SK-N-SH (cell line): ENCODE data around the gene MPC2. TPM values are rescaled to one million over a fixed set of nuclear protein-coding genes. Genes with fewer than 3 reads are reported as not detected.
A peak's percentile ranks its signal among the peaks of the same experiment; 100 is the strongest.

ENCODE experiments used
- CTCF ChIA-PET: fragments of 300-600, 350-600 bp; formaldehyde crosslinking; extraction: SDS; loops from one replicate; lab custom pipeline; 2021; lab: Yijun Ruan, JAX
- POLR2A ChIA-PET: fragments of 350-600 bp; sonication (Branson Sonifier 250); formaldehyde crosslinking; extraction: SDS; loops from one replicate; lab custom pipeline; 2020; ENCODE audit warnings: antibody characterized with exemption, inconsistent platforms; lab: Yijun Ruan, JAX
- DNase-seq: peaks from one replicate; pipeline ENCODE4 v3.0.0; 2012
- H2AFZ ChIP-seq: fragments of 200-600 bp; sonication (generic); 2 replicates; pipeline ENCODE4 v1.8.1; 2016; ENCODE audit warnings: antibody characterized with exemption, mild to moderate bottlenecking, low read depth
- H3F3A ChIP-seq: fragments of 200-600 bp; sonication (generic); replicated peaks from 2 replicates; pipeline ENCODE3; 2016; ENCODE audit warnings: antibody characterized with exemption, mild to moderate bottlenecking; ENCODE audit not compliant: insufficient read depth
- H3K27ac ChIP-seq, 2 experiments: fragments of 200-500 bp in 1 of 2; fragments of 200-600 bp in 1 of 2; sonication (Bioruptor generic) in 1 of 2; sonication (generic), shearing (Covaris generic) in 1 of 2; 2 replicates each; pipeline versions ENCODE4 v1.5.1 to v1.6.1; 2014 to 2016; ENCODE audit warnings: low read depth in 2 of 2, inconsistent platforms in 1 of 2, low read length in 1 of 2, mild to moderate bottlenecking in 1 of 2, mixed read lengths in 1 of 2
- H3K27me3 ChIP-seq: fragments of 200-600 bp; sonication (generic), shearing (Covaris generic); 2 replicates; pipeline ENCODE4 v1.6.1; 2016; ENCODE audit warnings: mixed run types; ENCODE audit not compliant: insufficient read depth
- H3K36me3 ChIP-seq, 2 experiments: fragments of 200-500 bp in 1 of 2; fragments of 200-600 bp in 1 of 2; sonication (Bioruptor generic) in 1 of 2; sonication (generic) in 1 of 2; replicated peaks in 1 of 2; 2 replicates each; pipeline versions ENCODE3 to v1.5.1; 2014 to 2016; ENCODE audit warnings: low read length in 1 of 2, mild to moderate bottlenecking in 1 of 2; ENCODE audit not compliant: insufficient read depth in 2 of 2, control insufficient read depth in 1 of 2
- H3K4me1 ChIP-seq, 2 experiments: fragments of 200-500 bp in 1 of 2; fragments of 200-600 bp in 1 of 2; sonication (Bioruptor generic) in 1 of 2; sonication (generic), shearing (Covaris generic) in 1 of 2; 2 replicates each; pipeline versions ENCODE4 v1.5.1 to v1.6.1; 2014 to 2016; ENCODE audit warnings: low read depth in 1 of 2, low read length in 1 of 2, mixed run types in 1 of 2; ENCODE audit not compliant: insufficient read depth in 2 of 2, control insufficient read depth in 1 of 2
- H3K4me2 ChIP-seq: fragments of 200-600 bp; sonication (generic), shearing (Covaris generic); 2 replicates; pipeline ENCODE4 v1.6.1; 2017; ENCODE audit warnings: mixed run types
- H3K4me3 ChIP-seq, 2 experiments: fragments of 200-500 bp in 1 of 2; fragments of 200-600 bp in 1 of 2; sonication (Bioruptor generic) in 1 of 2; sonication (generic), shearing (Covaris generic) in 1 of 2; 2 replicates each; pipeline versions ENCODE4 v1.5.1 to v1.8.1; 2014 to 2016; ENCODE audit warnings: low read depth in 2 of 2, inconsistent platforms in 1 of 2, low read length in 1 of 2, mild to moderate bottlenecking in 1 of 2, mixed read lengths in 1 of 2, moderate library complexity in 1 of 2
- H3K79me2 ChIP-seq: fragments of 200-600 bp; sonication (generic); 2 replicates; pipeline ENCODE4 v1.8.1; 2017; ENCODE audit warnings: mild to moderate bottlenecking; ENCODE audit not compliant: insufficient read depth
- H3K9ac ChIP-seq: fragments of 200-600 bp; sonication (generic); 2 replicates; pipeline ENCODE4 v1.6.1; 2017; ENCODE audit warnings: mixed run types
- H3K9me2 ChIP-seq: fragments of 200-600 bp; sonication (generic); 2 replicates; pipeline ENCODE4 v1.6.1; 2017; ENCODE audit warnings: mixed run types
- H3K9me3 ChIP-seq: fragments of 200-600 bp; sonication (generic); 2 replicates; pipeline ENCODE4 v1.6.1; 2017; ENCODE audit warnings: mixed run types, mild to moderate bottlenecking, moderate library complexity
- H4K20me1 ChIP-seq: fragments of 200-600 bp; sonication (generic); 2 replicates; pipeline ENCODE4 v1.6.1; 2017; ENCODE audit warnings: mild to moderate bottlenecking, mixed run types; ENCODE audit not compliant: insufficient read depth
- EZH2phosphoT487 ChIP-seq: fragments of 200-600 bp; sonication (generic); IDR thresholded peaks from 2 replicates; pipeline ENCODE4 v1.6.1; 2017; ENCODE audit warnings: low read depth, mixed run types, mild to moderate bottlenecking, antibody characterized with exemption, moderate library complexity, borderline replicate concordance
- FOXJ3 ChIP-seq: sonication (generic); formaldehyde crosslinking; IDR thresholded peaks from 2 replicates; pipeline ENCODE4 v1.5.1; 2020; ENCODE audit warnings: mild to moderate bottlenecking, missing genetic modification reagents
- MEF2A ChIP-seq: IDR thresholded peaks from 2 replicates; pipeline ENCODE4 v1.4.0; 2012; ENCODE audit warnings: low read depth, borderline replicate concordance
- NRF1 ChIP-seq: IDR thresholded peaks from 2 replicates; pipeline ENCODE4 v1.6.1; 2012; ENCODE audit warnings: low read depth, mild to moderate bottlenecking, low read length
- POLR2AphosphoS5 ChIP-seq: IDR thresholded peaks from 2 replicates; pipeline ENCODE4 v1.6.1; 2012; ENCODE audit warnings: low read depth, low read length
- RAD21 ChIP-seq: IDR thresholded peaks from 2 replicates; pipeline ENCODE4 v1.6.1; 2012; ENCODE audit warnings: mild to moderate bottlenecking, low read length
- RCOR1 ChIP-seq: fragments of 150-350 bp; IDR thresholded peaks from 2 replicates; pipeline ENCODE4 v1.6.1; 2017; ENCODE audit warnings: antibody characterized with exemption, low read length
- RFX5 ChIP-seq: IDR thresholded peaks from 2 replicates; pipeline ENCODE4 v1.6.1; 2012; ENCODE audit warnings: mild to moderate bottlenecking, improper control_type of control experiment, low read length
- RXRA ChIP-seq: IDR thresholded peaks from 2 replicates; pipeline ENCODE4 v1.4.0; 2012; ENCODE audit warnings: low read depth, mild to moderate bottlenecking, borderline replicate concordance
- SIN3A ChIP-seq: IDR thresholded peaks from 2 replicates; pipeline ENCODE4 v1.6.1; 2012; ENCODE audit warnings: low read depth, mild to moderate bottlenecking, low read length, moderate library complexity, borderline replicate concordance
- SMC3 ChIP-seq: IDR thresholded peaks from 2 replicates; pipeline ENCODE4 v1.6.1; 2012; ENCODE audit warnings: low read depth, low read length, improper control_type of control experiment
- TAF1 ChIP-seq: IDR thresholded peaks from 2 replicates; pipeline ENCODE4 v1.6.1; 2012; ENCODE audit warnings: low read depth, mild to moderate bottlenecking, low read length, moderate library complexity, borderline replicate concordance
- TEAD4 ChIP-seq: IDR thresholded peaks from 2 replicates; pipeline ENCODE4 v1.4.0; 2012; ENCODE audit warnings: mild to moderate bottlenecking, borderline replicate concordance; ENCODE audit not compliant: insufficient read depth
- WGBS: methylation state at CpG from one replicate; pipeline ENCODE4 v1.1.6; 2017; ENCODE audit warnings: low lambda C conversion rate; 5-methylcytosine and 5-hydroxymethylcytosine counted together
- polyA plus RNA-seq, 3 experiments: library from polyadenylated mRNA; depleted of rRNA; stranded (reverse); fragments of >200 nt; gene quantifications; 2 replicates each; pipeline ENCODE4 v1.2.3, GENCODE V29; 2012
- TF ChIP-seq, protein P1 (sequence below): IDR thresholded peaks from 2 replicates; pipeline ENCODE4 v1.4.0; 2012; ENCODE audit warnings: low read depth, borderline replicate concordance
- TF ChIP-seq, protein P2 (sequence below): fragments of 150-350 bp; IDR thresholded peaks from 2 replicates; pipeline ENCODE4 v1.6.1; 2016; ENCODE audit warnings: mild to moderate bottlenecking, low read depth, low read length
- TF ChIP-seq, protein P3 (sequence below): fragments of 200-600 bp; sonication (generic); IDR thresholded peaks from 2 replicates; pipeline ENCODE4 v1.6.1; 2017; ENCODE audit warnings: antibody characterized with exemption, mild to moderate bottlenecking, moderate library complexity
- TF ChIP-seq, protein P4 (sequence below): IDR thresholded peaks from 2 replicates; pipeline ENCODE4 v1.6.1; 2012; ENCODE audit warnings: mild to moderate bottlenecking, low read depth, low read length, moderate library complexity
- TF ChIP-seq, protein P5 (sequence below): fragments of 150-350 bp; IDR thresholded peaks from 2 replicates; pipeline ENCODE4 v1.6.1; 2017; ENCODE audit warnings: antibody characterized with exemption, low read length, low read depth, borderline replicate concordance

MPC2 gene
- polyA plus RNA-seq, 1 of the 3 experiments (the other 2 are of a cell fraction), result 15.9 TPM

DNA sequence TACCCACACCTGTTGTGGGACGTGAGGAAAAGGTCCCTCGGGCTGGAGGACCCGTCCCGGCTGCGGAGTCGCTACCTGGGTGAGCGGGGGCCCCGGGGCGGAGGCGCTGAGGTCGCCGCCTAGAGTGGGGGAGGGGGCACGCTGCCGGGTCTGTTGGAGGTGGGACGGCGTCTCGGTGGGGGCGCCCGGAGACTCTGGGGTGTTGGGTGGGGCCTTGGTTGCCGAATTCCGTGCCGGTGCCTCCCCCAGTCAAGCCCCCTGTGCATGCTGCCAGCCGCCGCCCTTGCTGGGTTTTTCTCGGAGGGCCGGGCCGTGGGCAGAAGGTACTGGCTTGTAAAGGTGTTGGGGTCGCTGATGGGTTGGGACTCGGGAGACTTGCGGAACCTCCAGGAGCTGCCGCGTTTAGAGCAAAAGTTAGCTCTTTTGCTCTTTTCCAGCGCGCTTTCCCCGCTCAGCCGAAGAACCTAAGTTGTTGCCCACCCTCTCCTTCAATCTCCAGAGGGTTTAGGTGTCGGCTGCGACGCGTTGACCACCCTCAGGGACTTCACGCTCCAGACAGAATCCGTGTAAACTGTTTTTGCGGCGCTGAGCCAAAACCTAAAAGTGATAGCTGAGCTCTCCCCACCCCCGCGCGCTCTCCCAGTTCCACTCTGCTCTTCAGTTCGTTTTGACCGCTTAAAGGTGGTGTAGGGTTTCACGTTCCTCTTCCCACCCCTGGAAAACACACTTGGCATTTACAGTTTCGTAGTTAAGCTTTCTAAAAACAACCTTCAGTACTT, at the start of gene MPC2 (continued):
- TF ChIP-seq, protein P1, sequence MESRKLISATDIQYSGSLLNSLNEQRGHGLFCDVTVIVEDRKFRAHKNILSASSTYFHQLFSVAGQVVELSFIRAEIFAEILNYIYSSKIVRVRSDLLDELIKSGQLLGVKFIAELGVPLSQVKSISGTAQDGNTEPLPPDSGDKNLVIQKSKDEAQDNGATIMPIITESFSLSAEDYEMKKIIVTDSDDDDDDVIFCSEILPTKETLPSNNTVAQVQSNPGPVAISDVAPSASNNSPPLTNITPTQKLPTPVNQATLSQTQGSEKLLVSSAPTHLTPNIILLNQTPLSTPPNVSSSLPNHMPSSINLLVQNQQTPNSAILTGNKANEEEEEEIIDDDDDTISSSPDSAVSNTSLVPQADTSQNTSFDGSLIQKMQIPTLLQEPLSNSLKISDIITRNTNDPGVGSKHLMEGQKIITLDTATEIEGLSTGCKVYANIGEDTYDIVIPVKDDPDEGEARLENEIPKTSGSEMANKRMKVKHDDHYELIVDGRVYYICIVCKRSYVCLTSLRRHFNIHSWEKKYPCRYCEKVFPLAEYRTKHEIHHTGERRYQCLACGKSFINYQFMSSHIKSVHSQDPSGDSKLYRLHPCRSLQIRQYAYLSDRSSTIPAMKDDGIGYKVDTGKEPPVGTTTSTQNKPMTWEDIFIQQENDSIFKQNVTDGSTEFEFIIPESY, result no peak
- TF ChIP-seq FOXJ3 (CRISPR knock-in tag), result no peak
- TF ChIP-seq EZH2phosphoT487, result no peak
- TF ChIP-seq SMC3, result no peak
- TF ChIP-seq SIN3A, result no peak
- TF ChIP-seq, protein P2, sequence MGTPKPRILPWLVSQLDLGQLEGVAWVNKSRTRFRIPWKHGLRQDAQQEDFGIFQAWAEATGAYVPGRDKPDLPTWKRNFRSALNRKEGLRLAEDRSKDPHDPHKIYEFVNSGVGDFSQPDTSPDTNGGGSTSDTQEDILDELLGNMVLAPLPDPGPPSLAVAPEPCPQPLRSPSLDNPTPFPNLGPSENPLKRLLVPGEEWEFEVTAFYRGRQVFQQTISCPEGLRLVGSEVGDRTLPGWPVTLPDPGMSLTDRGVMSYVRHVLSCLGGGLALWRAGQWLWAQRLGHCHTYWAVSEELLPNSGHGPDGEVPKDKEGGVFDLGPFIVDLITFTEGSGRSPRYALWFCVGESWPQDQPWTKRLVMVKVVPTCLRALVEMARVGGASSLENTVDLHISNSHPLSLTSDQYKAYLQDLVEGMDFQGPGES, result no peak
- TF ChIP-seq TAF1, result peak; percentile 73; the same call in 1 of the 2 replicates
- TF ChIP-seq POLR2AphosphoS5, result 0 out of 2 replicates have a peak, but pooled peaks have one; percentile 21
- 0 out of 2 replicates have a peak, but pooled peaks have one; percentile 13 for TF ChIP-seq RCOR1

DNA sequence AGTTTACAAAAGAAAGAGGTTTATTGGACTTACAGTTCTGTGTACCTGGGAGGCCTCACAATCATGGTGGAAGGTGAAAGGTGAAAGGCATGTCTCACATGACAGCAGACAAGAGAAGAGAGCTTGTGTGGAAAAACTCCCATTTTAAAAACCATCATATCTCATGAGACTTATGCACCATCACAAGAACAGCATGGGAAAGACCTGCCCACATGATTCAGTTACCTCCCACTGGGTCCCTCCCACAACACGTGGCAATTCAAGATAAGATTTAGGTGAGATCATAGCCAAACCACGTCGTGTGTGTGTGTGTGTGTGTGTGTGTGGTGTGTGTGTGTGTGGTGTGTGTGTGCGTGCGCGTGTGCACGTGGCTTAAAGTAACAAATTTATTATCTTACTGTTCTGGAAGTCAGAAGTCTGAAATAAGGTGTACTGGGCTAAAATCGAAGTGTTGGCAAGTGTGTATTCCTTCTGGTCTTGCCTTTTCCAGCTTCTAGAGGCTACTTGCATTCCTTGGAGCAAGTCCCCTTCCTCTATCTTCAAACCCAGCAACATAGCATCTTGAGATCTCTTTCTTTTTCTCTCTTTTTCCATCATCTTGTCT, 48.1 kb upstream of the MPC2 start:
- Histone ChIP-seq H3K27ac (no peak overlapping the region), H4K20me1 (0 out of 2 replicates have a peak, but pooled peaks cover 5% of the 10 kb centered on the region), H2AFZ (no peak overlapping the region), H3K4me1 (no peaks in the 10 kb centered on the region), H3K4me2 (no peak overlapping the region), H3K4me3 (no peak overlapping the region), H3K9ac (no peak overlapping the region), H3K9me3 (no peaks in the 10 kb centered on the region), H3F3A (peaks cover 18% of the 10 kb centered on the region), H3K36me3 (peaks cover 2 to 47% of the 10 kb centered on the region in 2 experiments), H3K9me2 (no peaks in the 10 kb centered on the region), H3K79me2 (peaks cover 43% of the 10 kb centered on the region), H3K27me3 (no peaks in the 10 kb centered on the region)
- DNase-seq, result no peak
- POLR2A ChIA-PET, result no interaction called here
- CTCF ChIA-PET, result no interaction called here
- WGBS, result 87% methylated on average over 8 of the region's 8 CpGs
- TF ChIP-seq, protein P3, sequence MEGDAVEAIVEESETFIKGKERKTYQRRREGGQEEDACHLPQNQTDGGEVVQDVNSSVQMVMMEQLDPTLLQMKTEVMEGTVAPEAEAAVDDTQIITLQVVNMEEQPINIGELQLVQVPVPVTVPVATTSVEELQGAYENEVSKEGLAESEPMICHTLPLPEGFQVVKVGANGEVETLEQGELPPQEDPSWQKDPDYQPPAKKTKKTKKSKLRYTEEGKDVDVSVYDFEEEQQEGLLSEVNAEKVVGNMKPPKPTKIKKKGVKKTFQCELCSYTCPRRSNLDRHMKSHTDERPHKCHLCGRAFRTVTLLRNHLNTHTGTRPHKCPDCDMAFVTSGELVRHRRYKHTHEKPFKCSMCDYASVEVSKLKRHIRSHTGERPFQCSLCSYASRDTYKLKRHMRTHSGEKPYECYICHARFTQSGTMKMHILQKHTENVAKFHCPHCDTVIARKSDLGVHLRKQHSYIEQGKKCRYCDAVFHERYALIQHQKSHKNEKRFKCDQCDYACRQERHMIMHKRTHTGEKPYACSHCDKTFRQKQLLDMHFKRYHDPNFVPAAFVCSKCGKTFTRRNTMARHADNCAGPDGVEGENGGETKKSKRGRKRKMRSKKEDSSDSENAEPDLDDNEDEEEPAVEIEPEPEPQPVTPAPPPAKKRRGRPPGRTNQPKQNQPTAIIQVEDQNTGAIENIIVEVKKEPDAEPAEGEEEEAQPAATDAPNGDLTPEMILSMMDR, result no peak
- TF ChIP-seq, protein P4, sequence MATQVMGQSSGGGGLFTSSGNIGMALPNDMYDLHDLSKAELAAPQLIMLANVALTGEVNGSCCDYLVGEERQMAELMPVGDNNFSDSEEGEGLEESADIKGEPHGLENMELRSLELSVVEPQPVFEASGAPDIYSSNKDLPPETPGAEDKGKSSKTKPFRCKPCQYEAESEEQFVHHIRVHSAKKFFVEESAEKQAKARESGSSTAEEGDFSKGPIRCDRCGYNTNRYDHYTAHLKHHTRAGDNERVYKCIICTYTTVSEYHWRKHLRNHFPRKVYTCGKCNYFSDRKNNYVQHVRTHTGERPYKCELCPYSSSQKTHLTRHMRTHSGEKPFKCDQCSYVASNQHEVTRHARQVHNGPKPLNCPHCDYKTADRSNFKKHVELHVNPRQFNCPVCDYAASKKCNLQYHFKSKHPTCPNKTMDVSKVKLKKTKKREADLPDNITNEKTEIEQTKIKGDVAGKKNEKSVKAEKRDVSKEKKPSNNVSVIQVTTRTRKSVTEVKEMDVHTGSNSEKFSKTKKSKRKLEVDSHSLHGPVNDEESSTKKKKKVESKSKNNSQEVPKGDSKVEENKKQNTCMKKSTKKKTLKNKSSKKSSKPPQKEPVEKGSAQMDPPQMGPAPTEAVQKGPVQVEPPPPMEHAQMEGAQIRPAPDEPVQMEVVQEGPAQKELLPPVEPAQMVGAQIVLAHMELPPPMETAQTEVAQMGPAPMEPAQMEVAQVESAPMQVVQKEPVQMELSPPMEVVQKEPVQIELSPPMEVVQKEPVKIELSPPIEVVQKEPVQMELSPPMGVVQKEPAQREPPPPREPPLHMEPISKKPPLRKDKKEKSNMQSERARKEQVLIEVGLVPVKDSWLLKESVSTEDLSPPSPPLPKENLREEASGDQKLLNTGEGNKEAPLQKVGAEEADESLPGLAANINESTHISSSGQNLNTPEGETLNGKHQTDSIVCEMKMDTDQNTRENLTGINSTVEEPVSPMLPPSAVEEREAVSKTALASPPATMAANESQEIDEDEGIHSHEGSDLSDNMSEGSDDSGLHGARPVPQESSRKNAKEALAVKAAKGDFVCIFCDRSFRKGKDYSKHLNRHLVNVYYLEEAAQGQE, result no peak
- TF ChIP-seq RAD21, result no peak
- TF ChIP-seq RFX5, result no peak
- TF ChIP-seq TEAD4, result no peak
- TF ChIP-seq NRF1, result no peak
- no peak for TF ChIP-seq MEF2A
- TF ChIP-seq SMC3, result no peak
- TF ChIP-seq, protein P5, sequence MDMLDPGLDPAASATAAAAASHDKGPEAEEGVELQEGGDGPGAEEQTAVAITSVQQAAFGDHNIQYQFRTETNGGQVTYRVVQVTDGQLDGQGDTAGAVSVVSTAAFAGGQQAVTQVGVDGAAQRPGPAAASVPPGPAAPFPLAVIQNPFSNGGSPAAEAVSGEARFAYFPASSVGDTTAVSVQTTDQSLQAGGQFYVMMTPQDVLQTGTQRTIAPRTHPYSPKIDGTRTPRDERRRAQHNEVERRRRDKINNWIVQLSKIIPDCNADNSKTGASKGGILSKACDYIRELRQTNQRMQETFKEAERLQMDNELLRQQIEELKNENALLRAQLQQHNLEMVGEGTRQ, result no peak
- no peak for TF ChIP-seq RXRA
